RKO (cell line): ENCODE measurements around the gene SPPL3.
"Not testable (repeated sequence)": the region's sequence is repeated elsewhere in the genome, so short reads cannot be mapped to it uniquely, and the experiment has no call there.

Experiments
- DNase-seq: peaks from one replicate; pipeline ENCODE4 v3.0.0-alpha.2; 2016; ENCODE audit warnings: low spot score

SPPL3 gene

DNA sequence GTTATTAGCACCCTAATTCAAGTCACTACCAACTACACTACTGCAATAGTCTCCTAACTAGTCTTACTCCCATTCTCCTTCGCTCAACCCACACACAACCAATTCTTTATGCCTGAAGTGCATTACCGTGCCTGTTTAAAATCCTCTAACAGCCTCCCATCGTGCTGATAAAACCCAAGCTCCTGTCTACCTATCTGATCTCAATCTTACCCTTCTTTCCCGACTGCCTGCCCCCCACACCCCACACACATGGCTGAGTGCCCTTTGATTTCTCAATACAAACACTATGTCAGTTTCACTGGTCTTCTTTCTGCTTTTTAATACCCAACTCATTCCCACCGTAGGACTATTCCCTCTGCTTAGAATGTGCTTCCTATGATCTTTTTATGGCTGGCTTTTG, 59.9 kb downstream of the SPPL3 start:
- DNase-seq = no peak

DNA sequence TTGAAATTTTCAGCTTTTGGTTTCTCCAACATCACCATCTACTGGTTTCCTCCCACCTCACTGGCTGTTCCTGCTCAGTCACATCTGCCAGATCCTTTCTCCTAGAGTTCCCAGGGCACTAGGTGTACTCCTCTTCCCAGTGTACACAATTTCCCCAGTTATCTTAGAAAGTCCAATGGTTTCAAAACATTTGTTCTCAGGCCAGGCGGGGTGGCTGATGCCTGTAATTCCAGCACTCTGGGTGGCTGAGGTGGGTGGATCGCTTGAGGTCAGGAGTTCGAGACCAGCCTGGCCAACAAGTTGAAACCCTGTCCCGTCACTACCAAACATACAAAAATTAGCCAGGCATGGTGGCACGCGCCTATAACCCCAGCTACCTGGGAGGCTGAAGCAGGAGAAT, 60.7 kb downstream of the SPPL3 start:
- no peak for DNase-seq

- no peak for DNase-seq
Measured at GRCh38 chr12:120842595-120842994, 61.6 kb downstream of the SPPL3 start.

GRCh38 chr12:120841525-120841924, 62.6 kb downstream of the SPPL3 start:
- no peak for DNase-seq

DNA sequence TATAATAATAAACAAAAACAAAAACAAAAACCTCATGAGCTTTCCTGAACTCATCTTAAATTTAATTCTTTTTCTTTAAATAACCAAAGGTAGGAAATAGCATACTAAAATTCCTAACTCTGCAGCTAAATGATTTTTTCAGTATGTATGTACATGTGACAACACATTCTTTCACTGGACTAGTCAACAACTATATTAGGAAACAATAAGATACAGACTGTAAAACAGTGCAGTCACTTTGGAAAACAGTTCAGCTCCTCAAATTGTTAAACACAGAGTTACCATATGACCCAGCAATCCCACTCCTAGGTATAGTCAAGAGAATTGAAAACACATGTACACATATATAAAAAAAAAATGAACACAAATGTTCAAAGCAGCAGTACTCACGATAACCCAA, 64.7 kb downstream of the SPPL3 start:
- DNase-seq = no peak

GRCh38 chr12:120838629-120839383, 65.4 kb downstream of the SPPL3 start:
- DNase-seq = not testable (repeated sequence)

DNA sequence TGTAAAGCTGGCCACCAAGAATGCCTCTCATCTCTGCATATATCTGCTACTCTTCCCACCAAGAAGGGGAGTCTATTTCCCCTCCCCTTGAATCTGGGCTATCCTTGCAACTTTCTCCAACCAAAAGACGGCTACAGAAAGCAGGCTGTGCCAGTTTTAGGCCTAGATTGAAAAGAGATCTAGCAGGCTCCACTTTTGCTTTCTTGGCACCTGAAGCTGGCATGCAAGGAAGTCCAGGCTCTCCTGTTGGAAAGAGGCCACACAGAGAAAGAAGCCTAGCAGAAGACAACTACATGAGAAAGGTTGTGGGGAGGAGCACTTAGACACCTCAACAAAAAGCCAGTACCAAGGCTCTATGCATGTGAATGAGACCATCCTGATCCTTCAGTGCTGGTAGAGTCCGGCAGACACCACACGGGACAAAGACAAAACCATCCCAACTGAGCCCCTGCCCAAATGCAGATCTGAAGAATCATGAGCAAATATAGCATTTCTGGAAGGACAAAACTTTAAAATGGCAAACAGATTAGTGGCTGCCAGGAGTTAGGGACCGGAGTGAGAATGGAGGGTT, 68.0 kb downstream of the SPPL3 start:
- no peak for DNase-seq

GRCh38 chr12:120835657-120836056, 68.5 kb downstream of the SPPL3 start:
- no peak for DNase-seq

- no peak for DNase-seq
Measured at GRCh38 chr12:120835304-120835612, 68.9 kb downstream of the SPPL3 start.

DNA sequence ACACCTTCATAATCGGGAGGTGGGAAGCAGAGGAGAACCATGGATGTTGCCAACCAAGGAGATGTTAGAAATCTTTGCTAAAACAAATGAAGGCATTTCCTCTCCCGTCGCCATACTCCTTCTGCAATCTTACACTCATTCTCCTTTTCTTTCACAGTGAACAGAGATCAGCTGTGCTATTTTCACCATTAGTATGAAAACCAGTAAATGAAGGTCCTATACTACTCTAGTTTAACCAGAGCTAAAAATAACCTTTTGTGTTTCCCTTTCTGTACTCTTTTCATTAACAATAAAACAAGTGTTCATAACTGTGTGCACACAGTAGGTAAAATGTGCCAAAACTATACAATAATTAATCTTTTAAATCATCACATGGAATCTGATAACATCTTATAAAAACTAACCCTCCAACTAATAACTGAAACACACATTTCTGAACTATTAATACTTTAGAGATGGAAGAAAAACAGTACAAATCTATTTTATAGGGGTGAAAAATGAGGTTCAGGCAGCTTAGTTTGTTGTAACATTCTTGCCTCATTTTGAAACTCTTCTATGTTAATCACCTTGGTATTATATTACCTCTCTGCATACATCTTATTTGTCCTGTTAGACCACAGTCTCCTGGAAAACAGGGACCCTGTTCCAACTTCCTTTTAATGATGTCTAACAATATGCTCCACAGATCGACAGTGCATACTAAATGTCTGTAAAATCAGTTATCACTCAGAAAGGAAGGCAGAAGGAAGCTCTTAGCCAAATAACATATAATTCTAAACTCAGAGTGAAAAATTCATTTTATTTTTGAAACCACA, 69.5 kb downstream of the SPPL3 start:
- DNase-seq = no peak

- DNase-seq = peak; percentile 32
Measured at GRCh38 chr12:120833849-120834248, 70.3 kb downstream of the SPPL3 start.

- DNase-seq = no peak
Measured at GRCh38 chr12:120832737-120833136, 71.4 kb downstream of the SPPL3 start.

GRCh38 chr12:120831648-120832267, 72.4 kb downstream of the SPPL3 start:
- no peak for DNase-seq

DNA sequence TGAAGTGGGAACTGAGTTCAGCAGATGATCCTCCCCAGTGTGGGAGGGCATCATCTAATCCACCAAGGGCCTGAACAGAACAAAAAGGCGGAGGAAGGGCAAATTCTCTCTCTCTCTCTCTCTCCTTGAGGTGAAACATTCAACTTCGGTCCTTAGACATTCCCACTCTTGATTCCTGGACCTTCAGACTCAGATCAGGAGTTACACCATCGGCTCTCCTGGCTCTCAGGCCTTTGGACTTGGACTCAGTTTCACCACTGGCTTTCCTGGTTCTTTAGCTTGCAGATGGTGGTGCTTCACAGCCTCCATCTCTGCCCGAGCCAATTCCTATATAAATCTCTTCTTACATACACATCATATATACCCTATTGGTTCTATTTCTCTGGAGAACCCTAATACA, 73.2 kb downstream of the SPPL3 start:
- DNase-seq = no peak

GRCh38 chr12:120830052-120830940, 73.9 kb downstream of the SPPL3 start:
- DNase-seq = no peak

GRCh38 chr12:120826335-120826734, 77.8 kb downstream of the SPPL3 start:
- DNase-seq = no peak

DNA sequence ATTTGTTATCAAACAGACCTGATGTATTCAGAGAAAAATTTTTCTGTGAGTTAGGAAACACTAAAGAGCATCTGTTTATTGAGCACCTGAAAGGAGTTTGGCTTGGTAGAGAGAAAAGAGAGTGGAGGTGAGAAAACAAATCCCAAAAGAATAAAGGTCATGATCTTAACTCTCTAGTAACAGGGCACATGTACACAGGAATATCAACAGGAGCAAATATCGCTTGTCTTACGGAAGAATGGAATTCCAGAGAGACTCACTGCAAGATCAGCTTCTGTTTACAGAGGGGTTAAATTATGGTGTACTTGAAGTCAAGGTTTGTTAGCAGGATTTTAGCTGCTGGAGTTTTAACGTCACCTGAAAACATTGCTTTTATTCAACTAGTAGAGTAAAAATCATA, 78.8 kb downstream of the SPPL3 start:
- no peak for DNase-seq

DNA sequence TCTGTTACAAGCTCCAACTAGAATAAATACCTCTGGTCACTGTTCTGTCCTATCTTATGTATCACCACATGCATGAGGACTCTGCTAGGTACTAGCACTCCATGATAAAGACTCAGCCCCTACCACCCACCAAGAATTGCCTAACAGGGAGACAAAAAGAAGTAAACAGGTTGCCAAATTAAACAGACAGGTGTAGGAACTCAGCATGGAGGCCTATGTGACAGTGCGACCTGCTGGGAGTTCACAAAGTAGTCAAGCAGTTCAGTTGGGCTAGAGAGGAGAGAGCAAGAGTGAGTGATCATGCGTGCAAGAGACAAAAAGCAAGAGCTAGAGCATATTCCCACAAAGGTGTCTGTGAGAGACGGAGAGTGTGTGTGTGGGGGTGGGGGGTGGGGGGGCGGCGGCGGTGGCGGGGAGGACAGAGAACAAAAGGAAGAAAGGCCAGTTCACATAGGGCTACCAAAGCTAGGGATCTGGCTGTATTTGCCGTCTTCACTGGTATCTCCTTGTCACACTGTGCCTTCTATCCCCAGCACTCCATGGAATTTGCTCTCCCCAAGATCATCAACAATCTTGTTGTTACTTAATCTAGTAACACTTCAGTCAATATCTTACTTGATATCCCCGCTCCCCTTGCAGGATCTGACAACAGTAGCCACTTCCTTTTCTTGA, 81.2 kb downstream of the SPPL3 start:
- no peak for DNase-seq

DNA sequence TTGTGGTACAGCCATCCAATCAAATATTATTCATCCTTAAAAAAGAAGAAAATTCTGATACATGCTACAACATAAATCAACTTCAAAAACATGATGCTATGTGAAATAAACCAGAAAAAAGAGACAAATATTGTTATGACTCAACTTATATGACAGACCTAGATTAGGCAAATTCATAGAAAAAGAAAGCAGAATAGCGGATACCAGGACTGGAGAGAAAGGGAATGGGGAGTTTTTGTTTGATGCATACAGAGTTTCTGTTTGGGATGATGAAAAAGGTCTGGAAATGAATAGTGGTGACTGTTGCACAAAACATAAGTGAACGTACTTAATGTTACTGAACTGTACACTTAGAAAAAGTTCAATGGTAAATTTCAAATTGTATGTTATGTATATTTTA, 82.3 kb downstream of the SPPL3 start:
- no peak for DNase-seq

GRCh38 chr12:120820884-120821510, 83.2 kb downstream of the SPPL3 start:
- DNase-seq = no peak

DNA sequence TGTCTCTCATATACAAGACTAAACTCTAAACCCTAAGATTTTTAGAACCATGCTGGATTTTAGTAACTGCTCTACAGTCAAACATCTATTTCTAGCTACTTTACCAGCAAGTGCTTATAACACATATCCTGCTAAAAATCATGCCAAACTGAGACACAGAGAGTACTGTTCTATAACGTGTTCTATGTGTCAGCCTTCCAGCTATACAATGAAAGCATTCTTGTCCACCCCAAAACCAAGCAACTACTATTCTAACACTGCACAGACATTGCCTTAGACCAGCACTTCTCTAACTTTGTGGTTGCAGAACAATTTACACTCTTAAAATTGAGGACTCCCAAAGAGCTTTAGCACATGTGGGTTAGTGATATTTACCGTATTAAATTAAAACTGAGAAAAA, 85.7 kb downstream of the SPPL3 start:
- DNase-seq = no peak
